OCI-LY1 (cell line): ENCODE measurements around the gene TRPM2.
"Not testable (repeated sequence)": the region's sequence is repeated elsewhere in the genome, so short reads cannot be mapped to it uniquely, and the experiment has no call there.

ENCODE experiments used
- H2AFZ ChIP-seq: fragments of 200-600 bp; sonication (generic), shearing (Covaris generic); 2 replicates; pipeline ENCODE4 v1.6.0; 2014; ENCODE audit warnings: antibody characterized with exemption, mild to moderate bottlenecking, low read length
- H3F3A ChIP-seq: fragments of 200-600 bp; sonication (generic), shearing (Covaris generic); 2 replicates; pipeline ENCODE4 v1.6.0; 2014; ENCODE audit warnings: mild to moderate bottlenecking, antibody characterized with exemption, low read length, moderate library complexity; ENCODE audit not compliant: insufficient read depth
- H3K27ac ChIP-seq: fragments of 200-600 bp; sonication (generic); 2 replicates; pipeline ENCODE4 v1.5.1; 2014; ENCODE audit warnings: low read length, mixed run types, mild to moderate bottlenecking, low read depth; ENCODE audit not compliant: poor library complexity, severe bottlenecking
- H3K27me3 ChIP-seq: fragments of 200-600 bp; sonication (generic); 2 replicates; pipeline ENCODE4 v1.6.0; 2014; ENCODE audit warnings: antibody characterized with exemption, mild to moderate bottlenecking, low read length, moderate library complexity; ENCODE audit not compliant: insufficient read depth
- H3K36me3 ChIP-seq: fragments of 200-600 bp; sonication (generic); 2 replicates; pipeline ENCODE4 v1.6.1; 2014; ENCODE audit warnings: mild to moderate bottlenecking, antibody characterized with exemption, low read length, moderate library complexity, mixed read lengths; ENCODE audit not compliant: insufficient read depth
- H3K4me1 ChIP-seq: fragments of 200-600 bp; sonication (generic); 2 replicates; pipeline ENCODE4 v1.5.1; 2014; ENCODE audit warnings: mild to moderate bottlenecking, low read length, moderate library complexity; ENCODE audit not compliant: insufficient read depth, severe bottlenecking
- H3K4me2 ChIP-seq: fragments of 200-600 bp; sonication (generic), shearing (Covaris generic); 2 replicates; pipeline ENCODE4 v1.6.1; 2014; ENCODE audit warnings: low read length
- H3K4me3 ChIP-seq: fragments of 200-600 bp; sonication (generic); 2 replicates; pipeline ENCODE4 v1.5.1; 2014; ENCODE audit warnings: low read length, low read depth, mild to moderate bottlenecking, mixed read lengths; ENCODE audit not compliant: poor library complexity, severe bottlenecking
- H3K79me2 ChIP-seq: fragments of 200-600 bp; shearing (Covaris generic); 2 replicates; pipeline ENCODE4 v1.6.1; 2016; ENCODE audit warnings: mixed run types, low read length, mixed read lengths; ENCODE audit not compliant: insufficient read depth
- H3K9ac ChIP-seq: fragments of 200-600 bp; sonication (generic), shearing (Covaris generic); 2 replicates; pipeline ENCODE4 v1.6.1; 2014; ENCODE audit warnings: mild to moderate bottlenecking, low read length, mixed read lengths
- H3K9me2 ChIP-seq: fragments of 200-600 bp; sonication (generic), shearing (Covaris generic); 2 replicates; pipeline ENCODE4 v1.6.1; 2014; ENCODE audit warnings: low read depth, mild to moderate bottlenecking, low read length, mixed read lengths
- H3K9me3 ChIP-seq: fragments of 200-600 bp; shearing (Covaris generic); 2 replicates; pipeline ENCODE4 v1.6.1; 2014; ENCODE audit warnings: low read length, mixed read lengths
- H4K20me1 ChIP-seq: fragments of 200-600 bp; sonication (generic), shearing (Covaris generic); 2 replicates; pipeline ENCODE4 v1.6.0; 2016; ENCODE audit warnings: mild to moderate bottlenecking, low read length; ENCODE audit not compliant: insufficient read depth
- CTCF ChIP-seq: fragments of 200-600 bp; sonication (generic), shearing (Covaris generic); IDR thresholded peaks from 2 replicates; pipeline ENCODE4 v1.5.1; 2017; ENCODE audit warnings: mild to moderate bottlenecking, antibody characterized with exemption, low read length, moderate library complexity, mixed read lengths
- EZH2 ChIP-seq: fragments of 200-600 bp; sonication (generic), shearing (Covaris generic); IDR thresholded peaks from 2 replicates; pipeline ENCODE4 v1.8.0; 2017; ENCODE audit warnings: borderline replicate concordance, mixed run types, mild to moderate bottlenecking, antibody characterized with exemption, low read length, moderate library complexity, mixed read lengths

Gene TRPM2

GRCh38 chr21:44401386-44402160 is 48.2 kb downstream of the TRPM2 start:
- H3K27ac ChIP-seq = no peak overlapping the region
- H3K4me2 ChIP-seq = no peak overlapping the region
- H3K27me3 ChIP-seq = no peaks in the 10 kb centered on the region; the same call in none of the 2 replicates
- H3F3A ChIP-seq = no peaks in the 10 kb centered on the region; the same call in 1 of the 2 replicates
- no peaks in the 10 kb centered on the region for H3K4me1 ChIP-seq
- no peak overlapping the region for H3K4me3 ChIP-seq
- no peaks in the 10 kb centered on the region for H3K36me3 ChIP-seq
- no peaks in the 10 kb centered on the region for H3K9me3 ChIP-seq
- no peak for TF ChIP-seq EZH2
- no peak for TF ChIP-seq CTCF
- no peak overlapping the region for H3K9ac ChIP-seq
- no peaks in the 10 kb centered on the region for H3K79me2 ChIP-seq
- H2AFZ ChIP-seq = no peak overlapping the region
- H3K9me2 ChIP-seq = no peaks in the 10 kb centered on the region
- H4K20me1 ChIP-seq = no peaks in the 10 kb centered on the region

- no peak overlapping the region for H3K4me2 ChIP-seq
- TF ChIP-seq EZH2 (no peak), CTCF (no peak)
- H3K9me3 ChIP-seq = no peaks in the 10 kb centered on the region
Measured at GRCh38 chr21:44402323-44403105, 49.1 kb downstream of the TRPM2 start.

GRCh38 chr21:44403106-44404020 is 49.9 kb downstream of the TRPM2 start:
- Histone ChIP-seq H3K9me3 (no peaks in the 10 kb centered on the region), H3K27ac (no peak overlapping the region), H3K4me2 (no peak overlapping the region), H3K4me3 (no peak overlapping the region), H3F3A (no peaks in the 10 kb centered on the region; the same call in 1 of the 2 replicates), H3K9ac (no peak overlapping the region), H3K79me2 (no peaks in the 10 kb centered on the region), H4K20me1 (no peaks in the 10 kb centered on the region), H3K27me3 (no peaks in the 10 kb centered on the region; the same call in none of the 2 replicates), H2AFZ (no peak overlapping the region), H3K36me3 (no peaks in the 10 kb centered on the region), H3K4me1 (no peaks in the 10 kb centered on the region), H3K9me2 (no peaks in the 10 kb centered on the region)
- TF ChIP-seq EZH2 = no peak
- TF ChIP-seq CTCF = no peak

More at GRCh38 chr21:44402323-44403105, 49.1 kb downstream of the TRPM2 start:
- no peak overlapping the region for H3K9ac ChIP-seq
- H3K4me1 ChIP-seq = no peaks in the 10 kb centered on the region
- no peaks in the 10 kb centered on the region for H3K79me2 ChIP-seq
- no peak overlapping the region for H2AFZ ChIP-seq
- H3K9me2 ChIP-seq = no peaks in the 10 kb centered on the region
- H3K4me3 ChIP-seq = no peak overlapping the region
- H3K27ac ChIP-seq = no peak overlapping the region
- no peaks in the 10 kb centered on the region for H3K36me3 ChIP-seq
- no peaks in the 10 kb centered on the region; the same call in none of the 2 replicates for H3K27me3 ChIP-seq
- no peaks in the 10 kb centered on the region for H4K20me1 ChIP-seq
- H3F3A ChIP-seq = no peaks in the 10 kb centered on the region; the same call in 1 of the 2 replicates

GRCh38 chr21:44404482-44404881 is 51.1 kb downstream of the TRPM2 start:
- H3K9me2 ChIP-seq, H3K27me3 ChIP-seq, H2AFZ ChIP-seq, H3K9me3 ChIP-seq, H3K4me3 ChIP-seq, H3F3A ChIP-seq, H3K36me3 ChIP-seq, H3K79me2 ChIP-seq, H3K4me1 ChIP-seq, H3K9ac ChIP-seq, H4K20me1 ChIP-seq, H3K27ac ChIP-seq, H3K4me2 ChIP-seq: not testable (repeated sequence)
